GM12872 (cell line): ENCODE data around the gene ADD3.

Experiments used
- CTCF ChIP-seq: IDR thresholded peaks from 3 replicates; pipeline ENCODE4 v1.5.1; 2011; ENCODE audit warnings: low read depth, mild to moderate bottlenecking, low read length, moderate library complexity; ENCODE audit not compliant: insufficient read depth

ADD3 gene

GRCh38 chr10:110149259-110149658 lies 141.5 kb downstream of the ADD3 start:
- no peak for TF ChIP-seq CTCF

GRCh38 chr10:110150046-110150445 lies 142.3 kb downstream of the ADD3 start:
- TF ChIP-seq CTCF: no peak

- TF ChIP-seq CTCF: no peak
Measured at GRCh38 chr10:110150981-110151380, 143.2 kb downstream of the ADD3 start.

- no peak for TF ChIP-seq CTCF
Measured at GRCh38 chr10:110151467-110151866, 143.7 kb downstream of the ADD3 start.

- TF ChIP-seq CTCF: no peak
Measured at GRCh38 chr10:110151971-110152370, 144.2 kb downstream of the ADD3 start.

- no peak for TF ChIP-seq CTCF
Measured at GRCh38 chr10:110153396-110153795, 145.6 kb downstream of the ADD3 start.

- no peak for TF ChIP-seq CTCF
Measured at GRCh38 chr10:110156046-110156445, 148.3 kb downstream of the ADD3 start.
